WTC11 (cell line): ENCODE results near the gene KLHL40. TPM values are rescaled to one million over a fixed set of nuclear protein-coding genes. Genes with fewer than 3 reads are reported as not detected.

ENCODE experiments used
- ATAC-seq: fragments of 200-7000 bp; cut with Tn5 transposase; 2 replicates; pipeline ENCODE4 v1.10.0; 2021; ENCODE audit warnings: mild to moderate bottlenecking, moderate library complexity
- CTCF ChIA-PET: fragments of 300-600 bp; sonication (Branson Sonifier 250); formaldehyde crosslinking; loops from one replicate; lab custom pipeline; 2021; ENCODE audit warnings: antibody characterized with exemption; lab: Charles Lee
- POLR2A ChIA-PET: fragments of 350-600 bp; sonication (Branson Sonifier 250); formaldehyde crosslinking; loops from one replicate; lab custom pipeline; 2021; ENCODE audit warnings: antibody characterized with exemption; lab: Charles Lee
- DNase-seq: peaks from one replicate; pipeline ENCODE4 v3.0.0; 2021; ENCODE audit warnings: low spot score
- H3K27ac Mint-ChIP-seq: 2 replicates; pipeline ENCODE4 v1.8.0; 2021; ENCODE audit warnings: mixed read lengths
- H3K27me3 Mint-ChIP-seq: 2 replicates; pipeline ENCODE4 v1.8.0; 2021; ENCODE audit warnings: low read depth, mild to moderate bottlenecking, moderate library complexity, mixed read lengths
- H3K36me3 Mint-ChIP-seq: 2 replicates; pipeline ENCODE4 v1.8.0; 2021; ENCODE audit warnings: mixed read lengths
- H3K4me1 Mint-ChIP-seq: 2 replicates; pipeline ENCODE4 v1.8.0; 2022; ENCODE audit warnings: mixed read lengths
- H3K4me3 Mint-ChIP-seq: 2 replicates; pipeline ENCODE4 v1.8.0; 2021; ENCODE audit warnings: mild to moderate bottlenecking, moderate library complexity, mixed read lengths
- H3K9me3 Mint-ChIP-seq: 2 replicates; pipeline ENCODE4 v1.8.0; 2021; ENCODE audit warnings: mixed read lengths
- CREB1 ChIP-seq: sonication (generic); formaldehyde crosslinking; IDR thresholded peaks from 2 replicates; pipeline ENCODE4 v1.8.0; 2023; ENCODE audit warnings: mild to moderate bottlenecking, missing genetic modification reagents
- CREM ChIP-seq: sonication (generic); formaldehyde crosslinking; IDR thresholded peaks from 2 replicates; pipeline ENCODE4 v1.8.1; 2022; ENCODE audit warnings: mild to moderate bottlenecking, missing genetic modification reagents, moderate library complexity
- E2F5 ChIP-seq: sonication (generic); formaldehyde crosslinking; IDR thresholded peaks from 2 replicates; pipeline ENCODE4 v1.8.1; 2022; ENCODE audit warnings: mild to moderate bottlenecking, moderate library complexity, missing genetic modification reagents
- GRHL2 ChIP-seq: fragments of 250-450 bp; sonication (Bioruptor Pico); IDR thresholded peaks from 2 replicates; pipeline ENCODE4 v1.8.0; 2022; ENCODE audit warnings: mild to moderate bottlenecking, moderate library complexity; ENCODE audit not compliant: insufficient replicate concordance, severe bottlenecking
- JUN ChIP-seq: sonication (generic); formaldehyde crosslinking; IDR thresholded peaks from 2 replicates; pipeline ENCODE4 v1.8.0; 2023; ENCODE audit warnings: mild to moderate bottlenecking, missing genetic modification reagents
- USF1 ChIP-seq: sonication (generic); formaldehyde crosslinking; IDR thresholded peaks from 2 replicates; pipeline ENCODE4 v1.8.0; 2022; ENCODE audit warnings: mild to moderate bottlenecking, missing genetic modification reagents
- ZNF232 ChIP-seq: sonication (generic); formaldehyde crosslinking; IDR thresholded peaks from 2 replicates; pipeline ENCODE4 v1.8.0; 2022; ENCODE audit warnings: mild to moderate bottlenecking, missing genetic modification reagents
- ZNF317 ChIP-seq: sonication (generic); formaldehyde crosslinking; IDR thresholded peaks from 2 replicates; pipeline ENCODE4 v1.8.1; 2023; ENCODE audit warnings: low read depth, mild to moderate bottlenecking, moderate library complexity, missing genetic modification reagents, borderline replicate concordance
- total RNA-seq: library from RNA; stranded (reverse); gene quantifications from 3 replicates; pipeline ENCODE4 v1.2.3, GENCODE V29; 2021
- TF ChIP-seq, protein P1 (sequence below): sonication (generic); formaldehyde crosslinking; IDR thresholded peaks from 2 replicates; pipeline ENCODE4 v1.8.0; 2023; ENCODE audit warnings: mild to moderate bottlenecking, missing genetic modification reagents
- TF ChIP-seq, protein P2 (sequence below): sonication (generic); formaldehyde crosslinking; IDR thresholded peaks from 2 replicates; pipeline ENCODE4 v1.8.1; 2022; ENCODE audit warnings: low read depth, mild to moderate bottlenecking, moderate library complexity, missing genetic modification reagents, borderline replicate concordance
- TF ChIP-seq, protein P3 (sequence below): fragments of 250-450 bp; sonication (Bioruptor Pico); IDR thresholded peaks from 2 replicates; pipeline ENCODE4 v1.9.0; 2021; ENCODE audit warnings: moderate library complexity, mild to moderate bottlenecking, inconsistent platforms, borderline replicate concordance

The KLHL40 gene
- total RNA-seq, 1 experiment from 2014 or later, result not detected

DNA sequence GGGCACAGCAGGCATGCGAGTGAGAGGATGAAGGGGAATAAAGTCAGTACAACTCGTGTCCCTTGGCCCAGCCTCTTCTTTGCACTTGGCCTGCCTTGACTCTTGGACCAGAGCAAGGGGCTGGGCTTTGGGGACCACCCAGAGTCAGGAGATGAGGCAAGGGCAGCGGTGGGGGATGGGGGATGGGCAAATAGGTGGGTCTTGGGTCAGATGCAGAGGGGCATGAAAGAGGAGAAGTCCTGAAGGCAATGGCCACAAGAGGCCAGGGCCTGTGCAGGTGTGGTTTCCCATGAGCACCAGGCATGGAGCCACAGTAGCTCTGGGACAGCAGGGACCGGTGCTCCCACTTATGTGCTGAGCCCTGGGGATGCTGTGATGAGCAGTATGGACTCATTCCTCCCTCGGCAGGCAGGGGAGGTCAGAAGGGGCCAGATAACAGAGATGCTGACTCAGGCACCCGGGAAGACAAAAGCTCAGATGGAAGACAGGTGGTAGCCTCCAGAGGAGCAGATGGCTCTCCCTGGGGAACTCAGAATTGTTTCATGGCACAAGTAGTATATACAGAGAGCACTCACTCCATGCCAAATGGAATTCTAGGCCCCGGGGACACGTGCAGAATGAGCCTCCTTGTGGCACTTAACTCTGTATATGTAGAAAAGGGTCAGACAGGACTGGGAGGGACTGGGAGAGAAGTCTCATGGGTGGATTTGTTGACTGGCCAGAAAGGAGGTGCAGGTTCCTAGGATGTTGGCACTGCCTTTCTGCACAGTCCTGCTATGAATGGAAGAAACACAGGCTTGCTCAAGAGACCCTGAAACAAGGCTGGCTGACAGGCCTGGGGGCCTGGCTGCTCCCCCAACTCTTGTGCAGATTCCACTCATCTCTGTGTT lies 17.6 kb upstream of the KLHL40 start:
- H3K27me3 Mint-ChIP-seq, result peaks cover 6% of the 10 kb centered on the region
- TF ChIP-seq, protein P1, sequence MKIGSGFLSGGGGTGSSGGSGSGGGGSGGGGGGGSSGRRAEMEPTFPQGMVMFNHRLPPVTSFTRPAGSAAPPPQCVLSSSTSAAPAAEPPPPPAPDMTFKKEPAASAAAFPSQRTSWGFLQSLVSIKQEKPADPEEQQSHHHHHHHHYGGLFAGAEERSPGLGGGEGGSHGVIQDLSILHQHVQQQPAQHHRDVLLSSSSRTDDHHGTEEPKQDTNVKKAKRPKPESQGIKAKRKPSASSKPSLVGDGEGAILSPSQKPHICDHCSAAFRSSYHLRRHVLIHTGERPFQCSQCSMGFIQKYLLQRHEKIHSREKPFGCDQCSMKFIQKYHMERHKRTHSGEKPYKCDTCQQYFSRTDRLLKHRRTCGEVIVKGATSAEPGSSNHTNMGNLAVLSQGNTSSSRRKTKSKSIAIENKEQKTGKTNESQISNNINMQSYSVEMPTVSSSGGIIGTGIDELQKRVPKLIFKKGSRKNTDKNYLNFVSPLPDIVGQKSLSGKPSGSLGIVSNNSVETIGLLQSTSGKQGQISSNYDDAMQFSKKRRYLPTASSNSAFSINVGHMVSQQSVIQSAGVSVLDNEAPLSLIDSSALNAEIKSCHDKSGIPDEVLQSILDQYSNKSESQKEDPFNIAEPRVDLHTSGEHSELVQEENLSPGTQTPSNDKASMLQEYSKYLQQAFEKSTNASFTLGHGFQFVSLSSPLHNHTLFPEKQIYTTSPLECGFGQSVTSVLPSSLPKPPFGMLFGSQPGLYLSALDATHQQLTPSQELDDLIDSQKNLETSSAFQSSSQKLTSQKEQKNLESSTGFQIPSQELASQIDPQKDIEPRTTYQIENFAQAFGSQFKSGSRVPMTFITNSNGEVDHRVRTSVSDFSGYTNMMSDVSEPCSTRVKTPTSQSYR (CRISPR knock-in tag), result 0 out of 2 replicates have a peak, but pooled peaks have one; percentile 30
- TF ChIP-seq ZNF232 (CRISPR knock-in tag), result no peak
- POLR2A ChIA-PET, result interaction anchor here (1.0 kb wide), 1 partner anchor 8 kb away, joined by 3 read pairs; no protein-coding TSS in a partner anchor
- no peak overlapping the region for H3K27ac Mint-ChIP-seq
- ATAC-seq (no peak), DNase-seq (no peak)
- CTCF ChIA-PET, result interaction anchor here (0.5 kb wide), 1 partner anchor 162 kb away, joined by 3 read pairs; no protein-coding TSS in a partner anchor
- no peak overlapping the region for H3K4me3 Mint-ChIP-seq
- peaks cover 14% of the 10 kb centered on the region for H3K9me3 Mint-ChIP-seq
- no peaks in the 10 kb centered on the region for H3K36me3 Mint-ChIP-seq
- H3K4me1 Mint-ChIP-seq, result peaks cover 8% of the 10 kb centered on the region

GRCh38 chr3:42668413-42668760 lies 16.9 kb upstream of the KLHL40 start:
- CTCF ChIA-PET, result interaction anchor here (0.5 kb wide), 1 partner anchor 162 kb away, joined by 3 read pairs; no protein-coding TSS in a partner anchor
- no peak for DNase-seq

GRCh38 chr3:42668793-42669217 lies 16.5 kb upstream of the KLHL40 start:
- CTCF ChIA-PET, result interaction anchor here (1.3 kb wide), 1 partner anchor 75 kb away, joined by 7 read pairs; no protein-coding TSS in a partner anchor

More at GRCh38 chr3:42668413-42668760, 16.9 kb upstream of the KLHL40 start:
- ATAC-seq, result no peak
- Mint-ChIP-seq H3K27ac (no peak overlapping the region), H3K9me3 (peaks cover 14% of the 10 kb centered on the region), H3K27me3 (peaks cover 6% of the 10 kb centered on the region), H3K4me1 (peaks cover 8% of the 10 kb centered on the region), H3K36me3 (no peaks in the 10 kb centered on the region), H3K4me3 (no peak overlapping the region)
- TF ChIP-seq CREB1 (CRISPR knock-in tag) (no peak), JUN (CRISPR knock-in tag) (no peak), USF1 (CRISPR knock-in tag) (no peak)
- TF ChIP-seq, protein P2, sequence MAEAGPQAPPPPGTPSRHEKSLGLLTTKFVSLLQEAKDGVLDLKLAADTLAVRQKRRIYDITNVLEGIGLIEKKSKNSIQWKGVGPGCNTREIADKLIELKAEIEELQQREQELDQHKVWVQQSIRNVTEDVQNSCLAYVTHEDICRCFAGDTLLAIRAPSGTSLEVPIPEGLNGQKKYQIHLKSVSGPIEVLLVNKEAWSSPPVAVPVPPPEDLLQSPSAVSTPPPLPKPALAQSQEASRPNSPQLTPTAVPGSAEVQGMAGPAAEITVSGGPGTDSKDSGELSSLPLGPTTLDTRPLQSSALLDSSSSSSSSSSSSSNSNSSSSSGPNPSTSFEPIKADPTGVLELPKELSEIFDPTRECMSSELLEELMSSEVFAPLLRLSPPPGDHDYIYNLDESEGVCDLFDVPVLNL, result no peak
- POLR2A ChIA-PET, result interaction anchor here (1.0 kb wide), 1 partner anchor 9 kb away, joined by 3 read pairs; no protein-coding TSS in a partner anchor

More at GRCh38 chr3:42668793-42669217, 16.5 kb upstream of the KLHL40 start:
- no peak for DNase-seq
- no peak overlapping the region for H3K4me3 Mint-ChIP-seq
- TF ChIP-seq CREM (CRISPR knock-in tag) (no peak), E2F5 (CRISPR knock-in tag) (no peak), CREB1 (CRISPR knock-in tag) (no peak), JUN (CRISPR knock-in tag) (no peak), GRHL2 (no peak), ZNF317 (CRISPR knock-in tag) (no peak)
- TF ChIP-seq, protein P3, sequence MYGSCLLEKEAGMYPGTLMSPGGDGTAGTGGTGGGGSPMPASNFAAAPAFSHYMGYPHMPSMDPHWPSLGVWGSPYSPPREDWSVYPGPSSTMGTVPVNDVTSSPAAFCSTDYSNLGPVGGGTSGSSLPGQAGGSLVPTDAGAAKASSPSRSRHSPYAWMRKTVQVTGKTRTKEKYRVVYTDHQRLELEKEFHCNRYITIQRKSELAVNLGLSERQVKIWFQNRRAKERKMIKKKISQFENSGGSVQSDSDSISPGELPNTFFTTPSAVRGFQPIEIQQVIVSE (CRISPR knock-in tag), result no peak
- no peak for ATAC-seq
- H3K4me1 Mint-ChIP-seq, result peaks cover 8% of the 10 kb centered on the region
- no peaks in the 10 kb centered on the region for H3K36me3 Mint-ChIP-seq
- H3K9me3 Mint-ChIP-seq, result peaks cover 14% of the 10 kb centered on the region
- H3K27me3 Mint-ChIP-seq, result peaks cover 6% of the 10 kb centered on the region
- POLR2A ChIA-PET, result interaction anchor here (1.0 kb wide), 1 partner anchor 9 kb away, joined by 3 read pairs; no protein-coding TSS in a partner anchor
- H3K27ac Mint-ChIP-seq, result no peak overlapping the region
